Measurements from ENCODE around the gene CLPTM1. TPM values are rescaled to one million over a fixed set of nuclear protein-coding genes. Genes with fewer than 3 reads are reported as not detected.

The CLPTM1 gene
- polyA plus RNA-seq, 1 of the 3 experiments (the other 2 are of a cell fraction), result 86.5 TPM

DNA sequence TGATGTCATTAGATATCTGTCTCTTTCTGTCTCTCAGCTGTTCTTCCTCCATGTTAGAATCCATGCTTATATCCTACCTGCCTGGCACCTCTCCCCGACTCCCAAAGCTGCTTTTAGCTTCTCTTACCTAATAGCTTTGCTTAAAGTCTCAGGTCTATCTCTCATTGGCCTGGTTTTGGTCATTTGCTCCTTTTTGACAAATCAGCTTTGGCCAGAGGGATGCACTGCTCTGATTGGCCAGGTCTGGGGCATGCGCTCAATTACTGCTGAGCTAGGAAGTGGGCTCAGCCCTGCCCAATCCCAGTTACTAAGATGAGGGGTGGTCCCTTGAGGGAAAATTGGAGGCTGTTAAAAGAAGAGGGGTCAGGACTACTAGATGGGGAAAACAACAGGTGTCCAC lies 72.2 kb downstream of the CLPTM1 start:
- no peaks in the 10 kb centered on the region for H3F3A ChIP-seq (replicated peaks; ENCODE audit: insufficient read depth)
- H3K27ac ChIP-seq (ENCODE audit: low read depth in 2 of 2, low read length in 1 of 2), result no peak overlapping the region
- no peak overlapping the region for H3K9ac ChIP-seq
- H3K79me2 ChIP-seq (ENCODE audit: insufficient read depth), result no peaks in the 10 kb centered on the region
- TF ChIP-seq, protein P1, sequence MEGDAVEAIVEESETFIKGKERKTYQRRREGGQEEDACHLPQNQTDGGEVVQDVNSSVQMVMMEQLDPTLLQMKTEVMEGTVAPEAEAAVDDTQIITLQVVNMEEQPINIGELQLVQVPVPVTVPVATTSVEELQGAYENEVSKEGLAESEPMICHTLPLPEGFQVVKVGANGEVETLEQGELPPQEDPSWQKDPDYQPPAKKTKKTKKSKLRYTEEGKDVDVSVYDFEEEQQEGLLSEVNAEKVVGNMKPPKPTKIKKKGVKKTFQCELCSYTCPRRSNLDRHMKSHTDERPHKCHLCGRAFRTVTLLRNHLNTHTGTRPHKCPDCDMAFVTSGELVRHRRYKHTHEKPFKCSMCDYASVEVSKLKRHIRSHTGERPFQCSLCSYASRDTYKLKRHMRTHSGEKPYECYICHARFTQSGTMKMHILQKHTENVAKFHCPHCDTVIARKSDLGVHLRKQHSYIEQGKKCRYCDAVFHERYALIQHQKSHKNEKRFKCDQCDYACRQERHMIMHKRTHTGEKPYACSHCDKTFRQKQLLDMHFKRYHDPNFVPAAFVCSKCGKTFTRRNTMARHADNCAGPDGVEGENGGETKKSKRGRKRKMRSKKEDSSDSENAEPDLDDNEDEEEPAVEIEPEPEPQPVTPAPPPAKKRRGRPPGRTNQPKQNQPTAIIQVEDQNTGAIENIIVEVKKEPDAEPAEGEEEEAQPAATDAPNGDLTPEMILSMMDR (IDR thresholded peaks at IDR 0.05), result no peak
- no peak for TF ChIP-seq MXI1 (IDR thresholded peaks at IDR 0.05; ENCODE audit: low read depth, low read length)
- TF ChIP-seq NRF1 (IDR thresholded peaks at IDR 0.05; ENCODE audit: low read depth, low read length), result no peak
- no peak for TF ChIP-seq TAF1 (IDR thresholded peaks at IDR 0.05; ENCODE audit: borderline replicate concordance, low read depth, low read length)
- H3K4me1 ChIP-seq (ENCODE audit: control insufficient read depth in 1 of 2, insufficient read depth in 2 of 2, low read depth in 1 of 2, low read length in 1 of 2), result no peaks in the 10 kb centered on the region
- ChIA-PET POLR2A (interaction anchor here (0.6 to 2.3 kb wide), 2 partner anchors 11 to 651 kb away, joined by 3 to 11 read pairs; partner anchors contain the start of gene CLASRP), CTCF (interaction anchor here (0.9 to 4.5 kb wide), 3 partner anchors 10 to 457 kb away, joined by 3 to 13 read pairs (median 3); no protein-coding TSS in a partner anchor)
- H3K36me3 ChIP-seq (replicated peaks in 1 of 2; ENCODE audit: control insufficient read depth in 1 of 2, insufficient read depth in 2 of 2, low read length in 1 of 2), result peaks cover 0 to 8% of the 10 kb centered on the region in 2 experiments
- no peak for DNase-seq
- H3K27me3 ChIP-seq (ENCODE audit: insufficient read depth), result no peaks in the 10 kb centered on the region
- WGBS (ENCODE audit: low lambda C conversion rate), result 89% methylated on average over 2 of the region's 2 CpGs
- H4K20me1 ChIP-seq (ENCODE audit: insufficient read depth), result no peaks in the 10 kb centered on the region
- H3K4me2 ChIP-seq, result no peak overlapping the region
- H3K4me3 ChIP-seq (ENCODE audit: low read depth in 2 of 2, low read length in 1 of 2), result no peak overlapping the region
- no peaks in the 10 kb centered on the region for H3K9me3 ChIP-seq
- no peaks in the 10 kb centered on the region for H3K9me2 ChIP-seq
- no peak overlapping the region for H2AFZ ChIP-seq (ENCODE audit: low read depth)

DNA sequence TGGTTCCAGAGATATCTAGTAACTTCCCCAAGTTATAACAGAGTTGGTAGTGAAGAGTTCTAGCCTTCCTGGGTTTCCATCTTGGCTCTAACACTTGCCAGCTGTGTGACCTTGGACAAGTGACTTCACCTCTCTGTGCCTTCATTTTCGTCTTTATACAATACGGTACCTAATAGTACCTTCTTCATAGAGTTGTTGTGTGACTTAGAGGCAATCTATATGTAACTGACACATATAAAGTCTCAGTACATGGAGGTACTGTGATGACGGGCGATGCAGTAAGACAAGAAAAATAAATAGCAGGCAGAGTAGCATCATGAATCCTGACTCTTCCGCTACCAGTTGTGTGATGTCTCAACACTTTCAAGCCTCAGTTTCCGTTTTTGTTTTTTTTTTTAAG lies 75.6 kb downstream of the CLPTM1 start:
- Histone ChIP-seq H3K36me3 (replicated peaks in 1 of 2; ENCODE audit: control insufficient read depth in 1 of 2, insufficient read depth in 2 of 2, low read length in 1 of 2) (peaks cover 0 to 14% of the 10 kb centered on the region in 2 experiments), H4K20me1 (ENCODE audit: insufficient read depth) (no peaks in the 10 kb centered on the region), H3K4me3 (ENCODE audit: low read depth in 2 of 2, low read length in 1 of 2) (no peak overlapping the region), H2AFZ (ENCODE audit: low read depth) (no peak overlapping the region), H3K9ac (no peak overlapping the region), H3K4me2 (no peak overlapping the region), H3K79me2 (ENCODE audit: insufficient read depth) (no peaks in the 10 kb centered on the region), H3K9me3 (no peaks in the 10 kb centered on the region), H3K27me3 (ENCODE audit: insufficient read depth) (no peaks in the 10 kb centered on the region), H3K4me1 (ENCODE audit: control insufficient read depth in 1 of 2, insufficient read depth in 2 of 2, low read depth in 1 of 2, low read length in 1 of 2) (no peaks in the 10 kb centered on the region), H3K27ac (ENCODE audit: low read depth in 2 of 2, low read length in 1 of 2) (no peak overlapping the region), H3K9me2 (no peaks in the 10 kb centered on the region), H3F3A (replicated peaks; ENCODE audit: insufficient read depth) (peaks cover 5% of the 10 kb centered on the region)
- ChIA-PET CTCF (interaction anchor here (1.2 to 4.5 kb wide), 2 partner anchors 14 to 28 kb away, joined by 4 to 13 read pairs; no protein-coding TSS in a partner anchor), POLR2A (no interaction called here)
- TF ChIP-seq, protein P2, sequence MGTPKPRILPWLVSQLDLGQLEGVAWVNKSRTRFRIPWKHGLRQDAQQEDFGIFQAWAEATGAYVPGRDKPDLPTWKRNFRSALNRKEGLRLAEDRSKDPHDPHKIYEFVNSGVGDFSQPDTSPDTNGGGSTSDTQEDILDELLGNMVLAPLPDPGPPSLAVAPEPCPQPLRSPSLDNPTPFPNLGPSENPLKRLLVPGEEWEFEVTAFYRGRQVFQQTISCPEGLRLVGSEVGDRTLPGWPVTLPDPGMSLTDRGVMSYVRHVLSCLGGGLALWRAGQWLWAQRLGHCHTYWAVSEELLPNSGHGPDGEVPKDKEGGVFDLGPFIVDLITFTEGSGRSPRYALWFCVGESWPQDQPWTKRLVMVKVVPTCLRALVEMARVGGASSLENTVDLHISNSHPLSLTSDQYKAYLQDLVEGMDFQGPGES (IDR thresholded peaks at IDR 0.05; ENCODE audit: low read depth, low read length), result no peak
- TF ChIP-seq CHD2 (IDR thresholded peaks at IDR 0.05; ENCODE audit: low read length, partially characterized antibody) (no peak), RXRA (IDR thresholded peaks at IDR 0.05; ENCODE audit: borderline replicate concordance, low read depth) (no peak), FOXJ3 (CRISPR knock-in tag; IDR thresholded peaks at IDR 0.05) (no peak), SIN3A (IDR thresholded peaks at IDR 0.05; ENCODE audit: borderline replicate concordance, low read depth, low read length) (no peak), RFX5 (IDR thresholded peaks at IDR 0.05; ENCODE audit: low read length) (no peak), TCF12 (IDR thresholded peaks at IDR 0.05) (no peak), JUND (IDR thresholded peaks at IDR 0.05) (no peak), MEF2A (IDR thresholded peaks at IDR 0.05; ENCODE audit: borderline replicate concordance, low read depth) (no peak)
- TF ChIP-seq, protein P3, sequence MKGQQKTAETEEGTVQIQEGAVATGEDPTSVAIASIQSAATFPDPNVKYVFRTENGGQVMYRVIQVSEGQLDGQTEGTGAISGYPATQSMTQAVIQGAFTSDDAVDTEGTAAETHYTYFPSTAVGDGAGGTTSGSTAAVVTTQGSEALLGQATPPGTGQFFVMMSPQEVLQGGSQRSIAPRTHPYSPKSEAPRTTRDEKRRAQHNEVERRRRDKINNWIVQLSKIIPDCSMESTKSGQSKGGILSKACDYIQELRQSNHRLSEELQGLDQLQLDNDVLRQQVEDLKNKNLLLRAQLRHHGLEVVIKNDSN (IDR thresholded peaks at IDR 0.05; ENCODE audit: borderline replicate concordance, low read depth), result no peak
- TF ChIP-seq, protein P4, sequence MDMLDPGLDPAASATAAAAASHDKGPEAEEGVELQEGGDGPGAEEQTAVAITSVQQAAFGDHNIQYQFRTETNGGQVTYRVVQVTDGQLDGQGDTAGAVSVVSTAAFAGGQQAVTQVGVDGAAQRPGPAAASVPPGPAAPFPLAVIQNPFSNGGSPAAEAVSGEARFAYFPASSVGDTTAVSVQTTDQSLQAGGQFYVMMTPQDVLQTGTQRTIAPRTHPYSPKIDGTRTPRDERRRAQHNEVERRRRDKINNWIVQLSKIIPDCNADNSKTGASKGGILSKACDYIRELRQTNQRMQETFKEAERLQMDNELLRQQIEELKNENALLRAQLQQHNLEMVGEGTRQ (IDR thresholded peaks at IDR 0.05; ENCODE audit: borderline replicate concordance, low read depth, low read length), result no peak
- TF ChIP-seq, protein P5, sequence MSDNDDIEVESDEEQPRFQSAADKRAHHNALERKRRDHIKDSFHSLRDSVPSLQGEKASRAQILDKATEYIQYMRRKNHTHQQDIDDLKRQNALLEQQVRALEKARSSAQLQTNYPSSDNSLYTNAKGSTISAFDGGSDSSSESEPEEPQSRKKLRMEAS (IDR thresholded peaks at IDR 0.05; ENCODE audit: low read depth), result no peak
- WGBS (ENCODE audit: low lambda C conversion rate), result 80% methylated on average over 6 of the region's 6 CpGs
- no peak for DNase-seq

Measured in SK-N-SH (cell line).